GM21515 (cell line): ENCODE measurements around the gene C7orf57.
A peak's percentile ranks its signal among the peaks of the same experiment; 100 is the strongest.
"Not testable (repeated sequence)": the region's sequence is repeated elsewhere in the genome, so short reads cannot be mapped to it uniquely, and the experiment has no call there.

Source experiments
- ATAC-seq: cut with Tn5 transposase; IDR thresholded peaks from one replicate; pipeline ENCODE4 v1.9.1; 2021; ENCODE audit not compliant: unreplicated experiment

C7orf57 gene

DNA sequence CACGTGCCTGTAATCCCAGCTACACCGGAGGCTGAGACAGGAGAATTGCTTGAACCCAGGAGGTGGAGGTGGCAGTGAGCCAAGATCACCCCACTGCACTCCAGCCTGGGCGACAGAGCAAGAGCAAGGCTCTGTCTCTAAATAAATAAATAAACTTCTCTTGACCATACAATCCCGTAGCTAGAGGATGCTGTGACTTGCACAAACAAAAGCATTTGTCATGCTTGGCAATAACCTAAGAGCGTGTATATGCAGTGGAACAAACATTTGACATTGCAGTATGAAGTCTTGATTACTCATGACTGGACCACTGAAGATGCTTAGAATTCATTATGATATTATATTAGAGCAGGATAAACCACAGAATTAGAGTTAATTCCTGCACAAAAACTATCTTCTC, 1.4 kb upstream of the C7orf57 start:
- no peak for ATAC-seq

DNA sequence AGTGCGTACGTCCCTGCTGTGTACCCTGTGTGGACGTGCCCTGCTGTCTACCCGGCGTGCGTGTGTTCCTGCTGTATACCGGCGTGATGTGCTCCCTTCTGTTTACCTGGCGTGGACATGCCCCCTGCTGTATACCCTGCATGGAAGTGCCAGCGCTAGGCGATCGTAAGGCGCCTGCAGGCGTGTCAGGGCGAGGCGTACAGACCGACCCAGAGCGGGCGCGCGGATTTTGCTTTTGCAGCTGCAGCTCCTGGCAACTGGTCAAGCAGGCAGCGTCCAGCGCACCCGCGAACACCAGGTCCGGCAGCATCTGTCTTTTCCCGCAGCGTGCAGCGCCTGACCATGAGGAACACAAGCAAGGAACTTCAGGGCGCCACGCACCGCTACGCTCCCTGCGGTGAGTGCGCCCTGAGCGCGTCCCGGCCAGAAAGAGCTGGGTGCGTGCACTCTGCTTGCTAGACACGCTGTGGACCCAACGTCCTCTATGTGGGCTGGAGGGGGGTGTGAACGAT, 680 bp downstream of the C7orf57 start:
- ATAC-seq, result peak; percentile 16

DNA sequence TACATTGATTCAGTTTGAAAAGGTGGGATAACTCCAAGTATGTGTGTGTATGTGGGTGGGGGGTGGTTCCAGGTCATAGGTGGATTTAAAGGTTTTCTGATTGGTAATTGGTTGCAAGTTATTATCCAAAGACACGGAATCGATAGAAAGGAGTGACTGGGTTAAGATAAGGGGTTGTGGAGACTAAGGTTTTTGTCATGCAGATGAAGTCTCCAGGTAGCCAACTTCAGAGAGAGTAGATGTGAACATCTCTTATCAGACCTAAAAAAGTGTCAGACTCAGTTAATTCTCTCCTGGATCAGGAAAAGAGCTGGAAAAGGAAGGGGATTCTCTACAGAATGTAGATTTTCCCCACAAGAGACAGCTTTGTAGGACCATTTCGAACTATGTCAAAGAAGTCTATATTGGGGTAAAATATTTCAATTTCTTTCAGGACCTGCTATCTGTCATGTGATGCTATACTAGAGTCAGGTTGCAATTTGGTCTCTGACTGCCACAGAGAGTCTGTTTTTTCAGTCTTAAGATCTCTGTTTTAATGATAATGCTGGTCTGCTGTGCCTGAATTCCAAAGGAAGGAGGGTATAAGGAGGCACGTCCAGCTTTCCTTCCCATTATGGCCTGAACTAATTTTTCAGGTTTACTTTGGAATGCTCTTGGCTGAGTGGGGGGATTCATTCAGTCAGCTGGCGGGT, 3.6 kb downstream of the C7orf57 start:
- no peak for ATAC-seq

DNA sequence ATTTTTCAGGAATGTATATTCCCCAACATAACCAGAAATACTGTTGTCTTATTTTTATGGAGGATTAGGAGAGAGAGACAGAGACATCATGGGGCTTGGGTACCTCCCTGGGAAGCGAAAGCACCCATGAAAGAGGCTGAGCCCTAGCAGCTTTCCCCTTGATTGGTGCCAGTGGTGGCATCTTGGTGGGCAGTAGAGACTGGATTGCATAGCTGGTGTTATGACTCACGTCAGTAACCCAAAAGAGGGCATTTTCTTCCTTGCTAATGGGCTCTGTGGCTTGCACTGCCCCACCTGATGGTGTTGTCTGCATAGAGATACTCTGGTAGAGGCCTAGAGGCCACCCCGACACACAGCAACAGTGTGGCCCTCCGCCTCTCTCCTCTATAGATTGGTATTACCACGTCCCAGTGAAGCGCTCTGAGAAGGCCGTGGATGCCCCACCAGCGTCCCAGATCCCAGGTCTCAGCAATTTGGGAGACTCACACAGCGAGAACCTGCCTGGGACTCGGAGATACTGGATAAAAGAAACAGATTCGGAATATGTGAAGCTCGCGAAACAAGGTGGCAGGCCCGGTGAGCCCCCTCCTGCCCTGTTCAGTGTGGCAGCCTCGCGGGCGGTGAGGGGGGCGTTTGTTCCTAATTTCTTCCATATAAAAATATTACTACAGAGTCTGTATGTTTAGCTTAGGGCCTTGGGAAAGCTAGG, 5.8 kb downstream of the C7orf57 start:
- ATAC-seq, result no peak

DNA sequence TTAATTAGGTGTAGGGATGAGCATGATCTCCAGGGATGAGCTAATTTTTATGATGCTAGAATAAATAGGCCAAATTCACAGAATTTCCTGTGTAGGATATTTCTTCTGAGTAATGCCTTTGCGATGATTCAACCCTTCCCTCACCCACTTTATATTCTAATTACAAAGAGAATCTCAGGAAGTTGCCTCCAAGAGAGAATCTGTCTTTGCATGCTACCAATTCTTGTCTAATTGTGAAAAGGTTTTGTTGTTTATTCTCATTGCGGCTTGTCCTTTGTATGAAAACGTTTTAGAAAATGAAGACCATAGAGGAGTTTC, 6.3 kb downstream of the C7orf57 start:
- ATAC-seq, result no peak

DNA sequence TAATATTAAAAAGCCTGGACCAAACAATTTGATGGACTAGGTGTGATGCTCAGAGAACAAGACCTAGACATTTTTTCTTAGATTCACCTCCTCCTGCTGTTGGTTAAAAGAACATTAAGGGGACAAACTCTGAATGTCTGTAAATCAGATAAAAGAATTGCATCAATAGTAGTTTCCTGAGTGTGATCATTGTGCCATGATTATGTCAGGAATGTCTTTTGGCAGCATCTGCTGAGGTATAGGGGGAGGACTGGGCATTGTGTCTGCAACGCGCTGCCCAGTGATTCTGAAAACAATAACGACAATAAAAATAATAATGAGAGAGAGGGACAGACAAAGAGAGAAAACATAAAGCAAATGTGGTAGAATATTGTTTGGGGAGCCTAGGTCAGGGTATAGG, 6.9 kb downstream of the C7orf57 start:
- ATAC-seq, result no peak

DNA sequence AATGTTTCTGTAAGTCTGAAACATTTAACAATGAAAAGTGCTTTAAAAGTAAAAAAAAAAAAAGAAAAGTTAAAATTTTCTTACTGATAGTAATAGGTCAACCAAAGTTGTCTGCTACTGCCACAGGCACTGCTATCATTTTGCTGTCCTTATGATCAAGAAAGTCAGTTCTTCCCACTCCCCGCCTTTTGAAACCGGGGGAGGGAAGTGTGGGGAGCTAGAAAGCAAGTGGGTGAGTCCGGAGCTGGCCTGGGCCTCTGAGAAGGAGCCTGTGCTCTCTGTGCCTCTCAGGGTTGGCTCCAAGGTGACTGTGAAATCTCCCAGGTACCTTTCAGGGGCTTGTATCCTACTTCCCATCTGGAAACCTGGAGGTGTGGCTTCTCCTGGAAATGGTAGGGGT, 7.3 kb downstream of the C7orf57 start:
- no peak for ATAC-seq

DNA sequence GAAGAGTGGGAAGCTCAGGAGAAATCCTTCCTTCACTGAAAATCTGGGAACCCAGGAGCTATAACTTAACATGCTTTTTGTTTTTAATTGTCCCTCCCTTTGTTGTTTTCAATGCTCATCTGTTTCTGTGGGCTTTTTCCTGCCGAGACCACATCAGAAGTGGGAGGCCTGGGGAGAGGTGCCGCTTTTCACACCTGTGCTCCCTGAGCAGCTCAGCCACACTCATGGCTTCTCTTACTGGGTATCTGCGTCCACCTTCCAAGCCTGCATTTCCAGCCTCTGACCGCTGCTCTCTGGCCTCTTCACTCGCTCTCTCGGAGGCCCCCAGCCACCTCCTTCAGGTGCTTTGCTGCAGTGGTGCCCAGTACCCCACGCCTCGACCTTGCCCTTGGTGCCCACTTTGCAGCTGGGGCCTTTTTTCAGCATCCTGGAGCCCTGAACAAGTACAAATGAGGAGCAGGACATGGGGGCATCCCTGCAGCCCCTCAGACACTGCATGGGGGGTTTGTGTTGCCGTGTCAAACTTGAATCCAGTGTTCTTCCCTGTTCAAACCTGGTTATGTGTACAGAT, 9.9 kb downstream of the C7orf57 start:
- no peak for ATAC-seq

DNA sequence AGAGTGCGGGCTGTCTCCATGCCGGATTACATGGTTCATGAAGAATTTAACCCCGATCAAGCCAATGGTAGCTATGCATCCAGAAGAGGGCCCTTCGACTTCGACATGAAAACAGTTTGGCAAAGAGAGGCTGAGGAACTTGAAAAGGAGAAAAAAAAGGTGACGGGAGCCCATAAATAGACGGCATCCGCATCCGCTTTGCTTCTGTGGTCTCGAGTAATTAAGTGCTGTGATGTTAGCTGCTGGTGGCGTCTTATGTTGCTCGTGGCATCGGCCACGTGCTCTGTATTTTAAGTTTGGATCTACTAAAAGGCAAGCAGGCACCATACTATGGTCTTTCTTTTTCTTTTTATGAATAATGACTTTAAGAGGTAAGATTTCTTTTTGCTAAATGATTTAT, 11.1 kb downstream of the C7orf57 start:
- ATAC-seq, result no peak

DNA sequence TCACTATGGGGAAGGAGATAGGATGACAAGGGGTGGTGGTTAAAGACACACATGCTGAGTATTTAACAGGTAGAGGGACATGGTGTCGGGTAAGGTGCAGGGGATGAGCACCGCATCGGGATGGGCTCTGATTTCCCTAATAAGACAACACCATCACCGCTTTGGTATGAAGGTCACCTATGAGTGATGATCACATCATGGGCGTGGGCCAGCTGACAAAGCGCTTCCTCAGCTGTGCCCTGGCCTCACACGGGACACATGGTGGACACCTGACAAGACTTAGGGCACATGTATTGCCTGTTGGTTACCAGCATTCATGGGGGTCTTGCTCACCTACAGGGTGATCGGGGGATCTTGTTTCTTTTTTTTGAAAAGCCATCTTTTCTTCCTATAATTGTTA, 12.8 kb downstream of the C7orf57 start:
- no peak for ATAC-seq

DNA sequence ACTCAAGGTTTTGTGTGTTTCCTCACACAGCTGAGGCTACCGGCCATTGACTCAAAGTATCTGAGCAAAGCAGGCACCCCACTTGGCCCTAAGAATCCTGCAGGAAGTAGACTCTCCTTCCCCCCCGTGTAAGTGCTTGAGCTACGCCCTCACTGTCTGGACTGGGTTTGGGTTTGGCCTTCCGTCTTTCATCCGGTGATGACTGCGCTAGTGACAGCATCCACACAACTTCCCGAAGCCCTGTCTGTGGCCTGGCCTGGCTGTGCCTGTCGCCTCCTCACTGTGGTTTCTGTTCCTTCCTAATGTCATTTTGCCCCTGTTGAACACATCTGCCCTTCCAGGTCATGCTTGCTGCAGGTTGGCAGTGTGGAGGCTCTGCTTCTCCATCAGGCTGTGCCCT, 14.5 kb downstream of the C7orf57 start:
- ATAC-seq, result no peak

DNA sequence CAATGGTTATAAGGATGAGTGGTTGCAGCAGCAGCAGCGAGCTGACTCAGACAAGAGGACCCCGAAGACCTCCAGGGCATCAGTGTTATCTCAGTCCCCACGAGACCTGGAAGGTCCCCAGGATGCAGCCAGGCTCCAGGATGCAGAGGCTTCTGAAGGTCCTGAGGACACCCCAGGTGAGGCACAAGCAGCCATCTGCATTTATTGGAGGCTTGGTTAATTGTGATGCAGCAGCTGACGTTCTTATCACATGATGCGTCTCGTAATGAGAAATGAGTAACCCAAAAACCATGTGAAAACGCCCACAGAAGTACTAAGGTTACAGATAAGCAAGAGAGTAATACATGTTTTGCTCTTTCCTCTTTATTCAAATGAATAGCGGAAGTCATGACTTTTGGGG, 17.4 kb downstream of the C7orf57 start:
- ATAC-seq, result peak; percentile 84

DNA sequence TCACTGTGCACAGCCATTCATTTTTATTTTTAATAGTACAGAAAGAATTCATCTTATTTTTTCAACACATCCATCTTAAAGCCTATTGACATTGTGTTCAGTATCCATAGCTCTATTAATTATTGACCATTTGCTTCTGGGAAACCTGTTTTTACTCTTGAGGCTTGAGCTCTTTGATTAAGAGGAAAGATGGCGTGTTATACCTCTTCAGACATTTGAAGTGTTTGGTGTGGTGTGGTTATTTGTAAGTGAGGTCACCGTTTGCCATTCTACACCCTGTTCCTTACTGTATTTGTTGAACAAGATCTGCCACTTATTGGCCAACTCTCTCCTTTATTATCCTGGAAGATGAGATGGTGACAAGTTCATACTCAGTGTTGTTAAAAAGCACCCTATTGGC, 18.4 kb downstream of the C7orf57 start:
- no peak for ATAC-seq

DNA sequence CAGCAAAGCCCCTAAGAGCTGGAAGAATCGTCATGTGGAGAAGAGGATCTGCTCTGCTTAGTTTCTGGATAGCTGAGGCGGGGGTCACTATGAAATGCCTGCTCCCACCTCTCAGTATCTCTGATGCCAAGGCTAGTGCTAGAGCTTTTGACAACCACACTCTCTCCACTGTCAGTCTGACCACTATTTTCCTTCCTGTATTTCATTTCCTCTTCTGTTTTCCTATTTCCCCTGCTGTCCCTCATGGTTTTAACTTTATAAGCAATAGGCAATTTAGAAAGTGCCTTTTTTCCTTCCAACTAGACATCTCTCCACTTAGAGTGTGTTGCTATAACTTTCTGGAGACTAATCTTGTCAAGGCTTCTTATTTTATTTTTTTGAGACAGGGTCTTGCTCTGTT, 23.6 kb downstream of the C7orf57 start:
- ATAC-seq, result no peak

DNA sequence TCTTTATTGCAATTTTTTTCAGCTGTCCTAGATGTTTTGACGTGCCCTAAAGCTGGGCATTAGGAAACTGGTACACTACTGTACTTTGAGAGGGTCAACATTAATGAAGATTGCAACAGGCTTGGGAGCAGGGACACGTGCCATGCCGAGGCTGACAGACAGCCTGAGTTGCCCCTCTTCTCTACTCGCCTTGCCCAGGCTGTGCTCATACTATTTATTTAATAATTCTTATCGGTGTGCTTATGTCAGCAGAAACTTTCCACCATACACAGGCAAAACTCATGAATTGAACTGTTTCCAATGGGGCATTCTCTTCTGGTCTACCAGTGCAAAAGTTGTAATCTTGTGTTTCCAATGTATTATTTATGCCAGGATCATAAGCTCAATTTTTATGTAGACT, 24.4 kb downstream of the C7orf57 start:
- no peak for ATAC-seq

DNA sequence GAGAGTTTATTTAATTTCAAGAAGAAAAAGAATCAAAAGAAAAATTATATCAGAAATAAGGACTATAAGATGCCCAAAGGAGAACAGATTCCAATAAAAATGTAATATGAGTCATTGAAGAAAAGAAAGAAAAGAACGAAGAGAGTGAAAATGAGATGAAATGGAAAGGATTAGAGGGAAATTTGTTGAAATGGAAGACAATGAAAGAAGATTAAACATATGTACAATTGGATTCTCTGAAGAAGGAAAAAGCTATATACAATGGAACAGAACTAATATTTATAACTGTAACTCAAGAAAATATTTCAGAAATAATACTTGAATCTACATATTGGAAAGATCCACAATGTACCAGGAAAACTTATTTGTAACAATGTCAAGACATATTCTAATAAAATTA, 28.6 kb downstream of the C7orf57 start:
- no peak for ATAC-seq

DNA sequence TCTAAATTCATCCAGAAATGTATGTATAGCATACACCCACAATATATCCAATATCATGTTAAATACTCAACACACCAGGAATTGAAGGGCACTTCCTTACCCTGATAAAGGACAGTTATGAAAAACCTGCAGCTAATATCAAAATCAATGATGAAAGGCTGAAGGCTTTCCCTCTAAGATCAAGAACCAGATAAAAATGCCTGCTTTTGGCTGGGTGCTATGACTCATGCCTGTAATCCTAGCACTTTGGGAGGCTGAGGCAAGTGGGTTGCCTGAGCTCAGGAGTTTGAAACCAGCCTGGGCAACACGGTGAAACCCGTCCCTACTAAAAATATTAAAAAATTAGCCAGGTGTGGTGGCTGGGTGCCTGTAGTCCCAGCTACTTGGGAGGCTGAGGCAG, 32.1 kb downstream of the C7orf57 start:
- ATAC-seq, result no peak

DNA sequence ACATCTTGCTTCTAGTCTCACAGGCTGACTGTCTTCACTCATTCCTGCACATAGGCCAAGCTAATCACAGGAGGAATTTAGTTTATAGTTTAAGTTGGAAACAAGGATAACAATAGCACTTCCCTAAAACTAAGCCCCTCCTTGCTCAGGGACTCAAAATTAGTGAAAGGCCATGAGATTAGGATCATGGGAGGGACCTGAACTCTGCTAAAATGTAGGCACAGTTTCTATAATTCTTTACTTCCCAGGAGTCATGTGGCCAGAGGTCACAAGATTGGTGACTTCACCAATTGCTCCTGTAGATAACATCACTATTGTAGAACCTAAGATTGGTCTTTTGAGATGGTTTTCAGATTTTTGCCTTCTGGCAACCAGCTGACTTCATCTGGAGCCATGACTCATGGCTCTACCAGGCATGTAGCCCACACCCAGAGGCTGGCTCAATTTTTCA, 38.9 kb downstream of the C7orf57 start:
- ATAC-seq, result no peak

DNA sequence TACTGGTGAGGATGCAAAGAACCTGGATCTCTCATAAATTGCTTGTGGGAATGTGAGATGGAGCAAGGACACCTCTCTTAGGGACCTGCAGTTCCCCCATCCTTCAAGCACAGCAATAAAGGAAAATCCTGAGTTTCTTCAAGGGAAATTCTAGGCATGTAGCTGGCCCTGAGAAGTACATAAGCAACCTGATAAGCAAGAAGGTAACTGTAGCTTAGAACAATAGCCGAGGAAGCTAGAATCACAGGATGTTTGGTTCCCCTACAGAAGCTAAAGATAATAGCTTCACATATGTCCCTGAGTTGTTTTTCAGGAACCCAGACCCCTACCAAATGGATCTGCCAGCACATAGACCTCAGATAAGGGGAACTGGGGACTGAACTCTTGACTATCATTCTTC, 42.1 kb downstream of the C7orf57 start:
- no peak for ATAC-seq

DNA sequence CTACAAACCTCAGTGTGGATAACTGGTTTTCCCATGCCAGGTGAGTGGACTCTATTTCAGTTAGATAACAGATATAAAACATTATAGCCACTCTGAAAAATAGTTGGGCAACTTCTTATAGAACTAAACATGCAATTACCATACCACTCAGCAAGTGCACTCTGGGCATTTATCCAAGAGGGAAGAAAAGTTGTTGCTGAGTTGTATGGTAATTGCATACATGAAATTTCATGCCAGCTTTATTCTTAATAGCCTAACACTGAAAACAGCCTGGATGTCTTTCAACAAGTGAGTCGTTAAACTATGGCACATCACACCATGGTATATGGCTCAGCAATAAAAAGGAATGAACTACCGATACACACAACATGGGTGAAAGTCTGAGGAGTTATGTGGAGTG, 43.1 kb downstream of the C7orf57 start:
- ATAC-seq, result no peak

DNA sequence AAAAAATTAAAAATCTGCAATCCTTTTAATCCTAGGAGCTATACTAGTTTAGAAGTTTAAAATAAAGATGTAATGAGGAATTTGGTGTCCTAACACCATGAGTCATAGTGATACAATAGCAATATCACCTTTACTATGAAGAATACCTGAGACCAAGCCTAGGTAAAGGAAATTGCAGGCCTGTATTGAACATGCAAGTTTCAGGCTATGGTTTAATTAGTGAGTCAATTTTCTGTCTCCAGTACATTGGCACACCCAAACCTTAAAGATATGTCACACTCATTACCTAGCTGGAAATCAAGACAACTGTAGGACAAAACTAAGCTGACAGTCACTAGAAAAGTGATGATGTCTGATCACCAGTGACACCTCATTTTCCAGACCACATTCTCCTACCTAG, 47.0 kb downstream of the C7orf57 start:
- not testable (repeated sequence) for ATAC-seq

DNA sequence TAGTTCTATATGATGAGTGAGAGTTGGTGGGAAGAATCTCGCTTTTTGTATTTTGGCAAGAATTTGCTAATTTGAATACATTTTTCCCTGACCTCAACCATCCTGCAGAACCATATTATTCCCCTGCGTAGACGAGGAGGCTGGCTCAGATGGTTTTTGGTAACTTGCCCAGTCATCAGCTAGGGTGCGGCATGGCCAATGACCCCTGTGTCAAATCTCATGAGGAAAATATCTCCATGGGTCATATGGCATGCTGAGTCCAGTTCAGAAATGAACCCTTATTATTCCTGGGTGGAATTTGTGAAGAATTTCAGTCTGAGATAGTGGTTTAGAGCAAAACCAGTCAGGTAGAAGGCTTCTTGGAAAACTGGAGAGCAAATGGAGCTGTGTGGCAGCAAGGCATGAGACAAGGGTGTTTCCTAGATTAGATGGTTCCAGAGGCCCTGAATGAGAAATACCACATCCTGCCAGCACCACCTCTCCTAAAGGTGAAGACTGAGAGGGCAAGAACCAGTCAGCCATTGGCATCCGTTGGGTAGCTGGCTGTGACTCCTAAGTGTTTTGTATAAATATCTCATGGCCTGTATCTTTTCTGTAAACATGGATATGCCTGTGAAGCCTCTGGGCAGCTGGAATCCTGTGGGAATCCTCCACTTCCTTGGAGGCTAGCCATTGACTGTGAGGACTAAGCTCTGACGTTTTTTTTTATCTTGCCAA, 47.9 kb downstream of the C7orf57 start:
- ATAC-seq, result no peak
